Stimulated activated CD4-positive, alpha-beta T cell treated with anti-CD3 and anti-CD28 coated beads, Interleukin-4, amount 100 ng/mL, for 4 hours (primary cell): ENCODE measurements around the gene NFAM1.

Experiments
- DNase-seq, 2 experiments: peaks; one replicate each; pipeline ENCODE4 v3.0.0-alpha.2; 2020

The NFAM1 gene

GRCh38 chr22:42379966-42380537 is 52.2 kb downstream of the NFAM1 start:
- no peak for DNase-seq

- DNase-seq: no peak
Measured at GRCh38 chr22:42376711-42377554, 55.3 kb downstream of the NFAM1 start.

GRCh38 chr22:42375982-42376381 is 56.2 kb downstream of the NFAM1 start:
- DNase-seq: no peak

- no peak for DNase-seq
Measured at GRCh38 chr22:42372976-42373375, 59.2 kb downstream of the NFAM1 start.

GRCh38 chr22:42371501-42371900 is 60.7 kb downstream of the NFAM1 start:
- no peak for DNase-seq

GRCh38 chr22:42371099-42371498 is 61.1 kb downstream of the NFAM1 start:
- no peak for DNase-seq

GRCh38 chr22:42369250-42370041 is 62.8 kb downstream of the NFAM1 start:
- peak; percentile 82 to 83 for DNase-seq

GRCh38 chr22:42368379-42369249 is 63.6 kb downstream of the NFAM1 start:
- peak; percentile 16 to 24 for DNase-seq

- DNase-seq: no peak
Measured at GRCh38 chr22:42367980-42368378, 64.2 kb downstream of the NFAM1 start.

GRCh38 chr22:42366806-42367581 is 65.2 kb downstream of the NFAM1 start:
- DNase-seq: no peak

- no peak for DNase-seq
Measured at GRCh38 chr22:42365942-42366695, 66.1 kb downstream of the NFAM1 start.

GRCh38 chr22:42365111-42365865 is 66.9 kb downstream of the NFAM1 start:
- no peak for DNase-seq

- DNase-seq: no peak
Measured at GRCh38 chr22:42364604-42365110, 67.5 kb downstream of the NFAM1 start.

GRCh38 chr22:42363892-42364291 is 68.3 kb downstream of the NFAM1 start:
- DNase-seq: no peak

GRCh38 chr22:42361523-42361922 is 70.7 kb downstream of the NFAM1 start:
- no peak for DNase-seq

- no peak for DNase-seq
Measured at GRCh38 chr22:42360348-42360747, 71.9 kb downstream of the NFAM1 start.

GRCh38 chr22:42358643-42359558 is 73.3 kb downstream of the NFAM1 start:
- DNase-seq: no peak

GRCh38 chr22:42357634-42358296 is 74.4 kb downstream of the NFAM1 start:
- DNase-seq: no peak
